ENCODE results near the gene UTP11.

DNA sequence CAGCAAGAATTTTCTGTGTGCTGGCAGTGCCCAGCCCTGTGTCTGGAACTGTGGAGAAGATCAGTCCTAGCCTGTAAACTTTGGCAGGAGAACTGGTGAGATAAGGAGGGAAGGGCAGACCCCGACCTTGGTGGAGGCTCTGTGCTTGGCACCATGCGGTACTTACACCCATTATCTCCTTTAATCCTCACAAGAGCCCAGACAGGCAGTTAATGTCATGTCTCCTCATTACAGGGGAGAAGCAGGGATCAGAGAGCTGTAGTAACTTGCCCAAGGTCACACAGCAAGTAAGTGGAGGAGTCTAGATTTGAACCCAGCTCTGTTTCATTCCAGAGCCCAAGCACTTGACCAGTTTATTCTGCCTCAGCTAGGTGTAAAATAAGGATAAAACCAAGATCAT, 48.0 kb downstream of the UTP11 start:
- TF ChIP-seq, protein P1, sequence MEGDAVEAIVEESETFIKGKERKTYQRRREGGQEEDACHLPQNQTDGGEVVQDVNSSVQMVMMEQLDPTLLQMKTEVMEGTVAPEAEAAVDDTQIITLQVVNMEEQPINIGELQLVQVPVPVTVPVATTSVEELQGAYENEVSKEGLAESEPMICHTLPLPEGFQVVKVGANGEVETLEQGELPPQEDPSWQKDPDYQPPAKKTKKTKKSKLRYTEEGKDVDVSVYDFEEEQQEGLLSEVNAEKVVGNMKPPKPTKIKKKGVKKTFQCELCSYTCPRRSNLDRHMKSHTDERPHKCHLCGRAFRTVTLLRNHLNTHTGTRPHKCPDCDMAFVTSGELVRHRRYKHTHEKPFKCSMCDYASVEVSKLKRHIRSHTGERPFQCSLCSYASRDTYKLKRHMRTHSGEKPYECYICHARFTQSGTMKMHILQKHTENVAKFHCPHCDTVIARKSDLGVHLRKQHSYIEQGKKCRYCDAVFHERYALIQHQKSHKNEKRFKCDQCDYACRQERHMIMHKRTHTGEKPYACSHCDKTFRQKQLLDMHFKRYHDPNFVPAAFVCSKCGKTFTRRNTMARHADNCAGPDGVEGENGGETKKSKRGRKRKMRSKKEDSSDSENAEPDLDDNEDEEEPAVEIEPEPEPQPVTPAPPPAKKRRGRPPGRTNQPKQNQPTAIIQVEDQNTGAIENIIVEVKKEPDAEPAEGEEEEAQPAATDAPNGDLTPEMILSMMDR (IDR thresholded peaks at IDR 0.05; ENCODE audit: insufficient read depth, low read length): no peak
- no peak for TF ChIP-seq GABPA (IDR thresholded peaks at IDR 0.05; ENCODE audit: low read depth)
- TF ChIP-seq, protein P2, sequence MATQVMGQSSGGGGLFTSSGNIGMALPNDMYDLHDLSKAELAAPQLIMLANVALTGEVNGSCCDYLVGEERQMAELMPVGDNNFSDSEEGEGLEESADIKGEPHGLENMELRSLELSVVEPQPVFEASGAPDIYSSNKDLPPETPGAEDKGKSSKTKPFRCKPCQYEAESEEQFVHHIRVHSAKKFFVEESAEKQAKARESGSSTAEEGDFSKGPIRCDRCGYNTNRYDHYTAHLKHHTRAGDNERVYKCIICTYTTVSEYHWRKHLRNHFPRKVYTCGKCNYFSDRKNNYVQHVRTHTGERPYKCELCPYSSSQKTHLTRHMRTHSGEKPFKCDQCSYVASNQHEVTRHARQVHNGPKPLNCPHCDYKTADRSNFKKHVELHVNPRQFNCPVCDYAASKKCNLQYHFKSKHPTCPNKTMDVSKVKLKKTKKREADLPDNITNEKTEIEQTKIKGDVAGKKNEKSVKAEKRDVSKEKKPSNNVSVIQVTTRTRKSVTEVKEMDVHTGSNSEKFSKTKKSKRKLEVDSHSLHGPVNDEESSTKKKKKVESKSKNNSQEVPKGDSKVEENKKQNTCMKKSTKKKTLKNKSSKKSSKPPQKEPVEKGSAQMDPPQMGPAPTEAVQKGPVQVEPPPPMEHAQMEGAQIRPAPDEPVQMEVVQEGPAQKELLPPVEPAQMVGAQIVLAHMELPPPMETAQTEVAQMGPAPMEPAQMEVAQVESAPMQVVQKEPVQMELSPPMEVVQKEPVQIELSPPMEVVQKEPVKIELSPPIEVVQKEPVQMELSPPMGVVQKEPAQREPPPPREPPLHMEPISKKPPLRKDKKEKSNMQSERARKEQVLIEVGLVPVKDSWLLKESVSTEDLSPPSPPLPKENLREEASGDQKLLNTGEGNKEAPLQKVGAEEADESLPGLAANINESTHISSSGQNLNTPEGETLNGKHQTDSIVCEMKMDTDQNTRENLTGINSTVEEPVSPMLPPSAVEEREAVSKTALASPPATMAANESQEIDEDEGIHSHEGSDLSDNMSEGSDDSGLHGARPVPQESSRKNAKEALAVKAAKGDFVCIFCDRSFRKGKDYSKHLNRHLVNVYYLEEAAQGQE (IDR thresholded peaks at IDR 0.05; ENCODE audit: insufficient replicate concordance, low read depth): no peak
- TF ChIP-seq POLR2AphosphoS5 (IDR thresholded peaks at IDR 0.05; ENCODE audit: low read depth): no peak

Data from HL-60 (cell line).